OCI-LY1 (cell line): Measurements from ENCODE around the gene FLRT1.

Experiments used
- H2AFZ ChIP-seq: fragments of 200-600 bp; sonication (generic), shearing (Covaris generic); 2 replicates; pipeline ENCODE4 v1.6.0; 2014; ENCODE audit warnings: antibody characterized with exemption, mild to moderate bottlenecking, low read length
- H3F3A ChIP-seq: fragments of 200-600 bp; sonication (generic), shearing (Covaris generic); 2 replicates; pipeline ENCODE4 v1.6.0; 2014; ENCODE audit warnings: mild to moderate bottlenecking, antibody characterized with exemption, low read length, moderate library complexity; ENCODE audit not compliant: insufficient read depth
- H3K27ac ChIP-seq: fragments of 200-600 bp; sonication (generic); 2 replicates; pipeline ENCODE4 v1.5.1; 2014; ENCODE audit warnings: low read length, mixed run types, mild to moderate bottlenecking, low read depth; ENCODE audit not compliant: poor library complexity, severe bottlenecking
- H3K27me3 ChIP-seq: fragments of 200-600 bp; sonication (generic); 2 replicates; pipeline ENCODE4 v1.6.0; 2014; ENCODE audit warnings: antibody characterized with exemption, mild to moderate bottlenecking, low read length, moderate library complexity; ENCODE audit not compliant: insufficient read depth
- H3K36me3 ChIP-seq: fragments of 200-600 bp; sonication (generic); 2 replicates; pipeline ENCODE4 v1.6.1; 2014; ENCODE audit warnings: mild to moderate bottlenecking, antibody characterized with exemption, low read length, moderate library complexity, mixed read lengths; ENCODE audit not compliant: insufficient read depth
- H3K4me1 ChIP-seq: fragments of 200-600 bp; sonication (generic); 2 replicates; pipeline ENCODE4 v1.5.1; 2014; ENCODE audit warnings: mild to moderate bottlenecking, low read length, moderate library complexity; ENCODE audit not compliant: insufficient read depth, severe bottlenecking
- H3K4me2 ChIP-seq: fragments of 200-600 bp; sonication (generic), shearing (Covaris generic); 2 replicates; pipeline ENCODE4 v1.6.1; 2014; ENCODE audit warnings: low read length
- H3K4me3 ChIP-seq: fragments of 200-600 bp; sonication (generic); 2 replicates; pipeline ENCODE4 v1.5.1; 2014; ENCODE audit warnings: low read length, low read depth, mild to moderate bottlenecking, mixed read lengths; ENCODE audit not compliant: poor library complexity, severe bottlenecking
- H3K79me2 ChIP-seq: fragments of 200-600 bp; shearing (Covaris generic); 2 replicates; pipeline ENCODE4 v1.6.1; 2016; ENCODE audit warnings: mixed run types, low read length, mixed read lengths; ENCODE audit not compliant: insufficient read depth
- H3K9ac ChIP-seq: fragments of 200-600 bp; sonication (generic), shearing (Covaris generic); 2 replicates; pipeline ENCODE4 v1.6.1; 2014; ENCODE audit warnings: mild to moderate bottlenecking, low read length, mixed read lengths
- H3K9me2 ChIP-seq: fragments of 200-600 bp; sonication (generic), shearing (Covaris generic); 2 replicates; pipeline ENCODE4 v1.6.1; 2014; ENCODE audit warnings: low read depth, mild to moderate bottlenecking, low read length, mixed read lengths
- H3K9me3 ChIP-seq: fragments of 200-600 bp; shearing (Covaris generic); 2 replicates; pipeline ENCODE4 v1.6.1; 2014; ENCODE audit warnings: low read length, mixed read lengths
- H4K20me1 ChIP-seq: fragments of 200-600 bp; sonication (generic), shearing (Covaris generic); 2 replicates; pipeline ENCODE4 v1.6.0; 2016; ENCODE audit warnings: mild to moderate bottlenecking, low read length; ENCODE audit not compliant: insufficient read depth
- CTCF ChIP-seq: fragments of 200-600 bp; sonication (generic), shearing (Covaris generic); IDR thresholded peaks from 2 replicates; pipeline ENCODE4 v1.5.1; 2017; ENCODE audit warnings: mild to moderate bottlenecking, antibody characterized with exemption, low read length, moderate library complexity, mixed read lengths
- EZH2 ChIP-seq: fragments of 200-600 bp; sonication (generic), shearing (Covaris generic); IDR thresholded peaks from 2 replicates; pipeline ENCODE4 v1.8.0; 2017; ENCODE audit warnings: borderline replicate concordance, mixed run types, mild to moderate bottlenecking, antibody characterized with exemption, low read length, moderate library complexity, mixed read lengths

Gene FLRT1

GRCh38 chr11:64018310-64018709, 17.4 kb upstream of the FLRT1 start:
- H3K9me3 ChIP-seq, result no peaks in the 10 kb centered on the region
- no peak overlapping the region for H3K9ac ChIP-seq
- no peaks in the 10 kb centered on the region for H4K20me1 ChIP-seq
- TF ChIP-seq CTCF, result no peak
- no peak for TF ChIP-seq EZH2
- H3K9me2 ChIP-seq, result no peaks in the 10 kb centered on the region
- H3K27ac ChIP-seq, result no peak overlapping the region
- no peak overlapping the region for H3K4me3 ChIP-seq
- H3K4me1 ChIP-seq, result no peaks in the 10 kb centered on the region
- no peaks in the 10 kb centered on the region; the same call in 1 of the 2 replicates for H3K27me3 ChIP-seq
- H3K36me3 ChIP-seq, result no peaks in the 10 kb centered on the region
- no peaks in the 10 kb centered on the region for H3K79me2 ChIP-seq
- no peaks in the 10 kb centered on the region for H3F3A ChIP-seq
- no peak overlapping the region for H2AFZ ChIP-seq
- no peak overlapping the region for H3K4me2 ChIP-seq

GRCh38 chr11:64019106-64020037, 16.4 kb upstream of the FLRT1 start:
- no peaks in the 10 kb centered on the region for H3K9me3 ChIP-seq
- no peaks in the 10 kb centered on the region for H3F3A ChIP-seq
- no peak for TF ChIP-seq CTCF
- no peak for TF ChIP-seq EZH2
- H3K4me3 ChIP-seq, result no peak overlapping the region
- no peaks in the 10 kb centered on the region for H3K79me2 ChIP-seq
- no peak overlapping the region for H3K9ac ChIP-seq
- H3K27me3 ChIP-seq, result no peaks in the 10 kb centered on the region; the same call in 1 of the 2 replicates
- H3K9me2 ChIP-seq, result no peaks in the 10 kb centered on the region
- H3K4me1 ChIP-seq, result no peaks in the 10 kb centered on the region
- H2AFZ ChIP-seq, result no peak overlapping the region
- H3K4me2 ChIP-seq, result no peak overlapping the region
- no peaks in the 10 kb centered on the region for H4K20me1 ChIP-seq
- no peaks in the 10 kb centered on the region for H3K36me3 ChIP-seq
- H3K27ac ChIP-seq, result no peak overlapping the region

GRCh38 chr11:64020976-64021756, 14.6 kb upstream of the FLRT1 start:
- Histone ChIP-seq H3K9ac (no peak overlapping the region), H3K9me3 (no peaks in the 10 kb centered on the region), H3K36me3 (no peaks in the 10 kb centered on the region), H3K4me1 (no peaks in the 10 kb centered on the region), H3K79me2 (no peaks in the 10 kb centered on the region), H3K27me3 (no peaks in the 10 kb centered on the region; the same call in 1 of the 2 replicates), H3K4me2 (no peak overlapping the region), H3F3A (no peaks in the 10 kb centered on the region), H2AFZ (no peak overlapping the region), H3K27ac (no peak overlapping the region), H3K9me2 (no peaks in the 10 kb centered on the region), H3K4me3 (no peak overlapping the region), H4K20me1 (no peaks in the 10 kb centered on the region)
- no peak for TF ChIP-seq CTCF
- TF ChIP-seq EZH2, result no peak
